Loucy (cell line): ENCODE measurements around the gene CROCC.

Source experiments
- CTCF ChIP-seq: fragments of 200-600 bp; sonication (generic); conservative IDR thresholded peaks from 2 replicates; pipeline ENCODE4 v1.5.1; 2014; ENCODE audit warnings: mild to moderate bottlenecking, antibody characterized with exemption, low read length
- EZH2phosphoT487 ChIP-seq: fragments of 200-600 bp; IDR thresholded peaks from 2 replicates; pipeline ENCODE4 v1.6.1; 2018; ENCODE audit warnings: antibody characterized with exemption, mild to moderate bottlenecking, moderate library complexity, borderline replicate concordance

DNA sequence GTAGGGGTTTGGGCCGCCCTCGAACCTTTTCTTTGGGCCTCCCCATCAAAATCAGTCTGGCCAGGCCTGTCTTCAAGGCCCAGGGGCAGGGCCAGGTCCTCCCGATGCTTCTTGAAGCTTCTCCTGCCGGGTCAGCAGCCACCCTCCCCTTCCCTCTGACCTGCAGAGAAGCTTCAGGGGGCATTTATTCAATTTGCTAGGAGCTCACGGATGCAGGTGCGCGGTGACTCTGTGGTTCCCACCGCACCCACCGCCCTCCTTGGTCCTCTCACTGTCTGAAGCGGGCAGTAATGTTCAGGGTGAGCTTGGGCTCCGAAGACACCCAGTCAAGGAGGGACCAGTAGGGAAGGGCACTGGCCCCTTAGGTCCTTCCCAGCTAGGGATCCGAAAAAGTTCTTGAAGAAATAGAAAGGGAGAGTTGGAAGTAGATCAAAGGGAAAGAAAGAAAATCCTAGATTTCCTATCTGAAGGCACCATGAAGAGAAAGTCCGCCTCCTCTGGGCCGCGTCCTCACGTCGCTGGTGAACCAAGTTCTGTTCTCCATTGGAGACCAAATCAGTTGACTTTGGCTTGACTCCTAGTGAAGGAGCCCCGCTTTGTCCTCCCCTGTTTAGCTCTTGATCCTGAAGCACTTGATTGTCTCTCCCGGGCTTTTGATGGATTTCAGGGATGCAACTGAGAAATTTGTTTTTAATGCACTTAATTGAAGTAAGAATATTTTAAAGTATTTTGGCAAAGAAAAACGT lies 34.7 kb upstream of the CROCC start:
- TF ChIP-seq CTCF, result no peak
- no peak for TF ChIP-seq EZH2phosphoT487
